ENCODE data around the gene NUBP2. TPM values are rescaled to one million over a fixed set of nuclear protein-coding genes. Genes with fewer than 3 reads are reported as not detected.

Gene NUBP2
- total RNA-seq, 1 experiment from 2014 or later: 95.1 TPM

DNA sequence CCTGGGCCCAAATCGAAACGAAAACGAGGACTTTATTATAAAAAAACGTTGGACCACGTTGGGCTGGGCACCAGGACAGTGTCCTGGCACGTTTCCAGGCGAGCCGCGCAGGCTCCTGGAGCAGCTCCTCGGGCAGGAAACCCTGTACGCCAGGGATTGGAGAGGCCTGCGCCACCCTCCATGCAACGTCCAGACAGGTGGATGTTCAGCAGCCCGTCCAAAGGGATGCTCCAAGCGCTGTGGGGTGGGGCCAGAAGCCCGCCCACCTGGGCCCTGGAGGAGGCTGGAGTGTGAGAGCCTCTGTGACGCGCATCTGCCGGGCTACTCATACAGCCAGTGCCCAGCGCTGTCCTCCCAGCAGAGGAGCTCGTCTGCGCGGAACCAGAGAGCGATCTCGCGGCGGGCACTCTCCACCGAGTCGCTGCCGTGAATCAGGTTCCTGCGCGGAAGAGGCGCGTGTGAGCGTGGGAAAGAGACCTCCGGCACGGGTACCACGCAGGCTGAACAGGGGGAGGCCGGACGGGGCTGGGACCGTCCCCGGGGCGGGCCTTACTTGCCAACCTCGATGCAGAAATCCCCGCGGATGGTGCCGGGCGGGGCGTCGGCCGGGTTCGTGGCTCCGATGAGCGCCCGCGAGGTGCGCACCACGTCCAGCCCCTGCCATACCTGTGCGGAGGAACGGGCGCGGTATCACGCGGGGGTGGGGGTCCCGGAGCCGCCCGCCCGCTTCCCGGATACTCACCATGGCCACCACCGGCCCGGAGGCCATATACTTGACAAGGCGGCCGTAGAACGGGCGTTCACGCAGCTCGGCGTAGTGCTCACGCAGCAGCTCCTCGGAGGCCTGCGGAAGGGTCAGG lies 12.2 kb upstream of the NUBP2 start:
- DNase-seq (peak; percentile 60), ATAC-seq (peak; percentile 48)
- no peak overlapping the region for H2AFZ ChIP-seq (ENCODE audit: low read length)
- H3K4me3 ChIP-seq (ENCODE audit: low read length): peak overlapping the region; percentile 86
- POLR2A ChIA-PET (ENCODE audit: unreplicated experiment): interaction anchor here (0.5 kb wide), 2 partner anchors 24 to 637 kb away, joined by 3 to 4 read pairs; no protein-coding TSS in a partner anchor
- peak overlapping the region; percentile 93 for H3K9ac ChIP-seq (ENCODE audit: low read length)
- H3K36me3 ChIP-seq (ENCODE audit: low read depth, low read length): no peaks in the 10 kb centered on the region
- H4K20me1 ChIP-seq (ENCODE audit: low read length): peaks cover 3% of the 10 kb centered on the region; the same call in 1 of the 2 replicates
- no peaks in the 10 kb centered on the region for H3K9me3 ChIP-seq (ENCODE audit: low read length)
- H3K27me3 ChIP-seq (ENCODE audit: low read length): no peaks in the 10 kb centered on the region
- intact Hi-C loops (cut with micrococcal nuclease): loop anchor here (5.0 kb wide), 1 partner anchor 93 kb away; the partner anchor contains the start of gene JPT2
- CTCF ChIA-PET: no interaction called here
- peak overlapping the region; percentile 100 for H3K4me2 ChIP-seq (ENCODE audit: low read length)
- no peak overlapping the region for H3K27ac ChIP-seq (ENCODE audit: low read length)
- peaks cover 12% of the 10 kb centered on the region; the same call in 1 of the 2 replicates for H3K4me1 ChIP-seq (ENCODE audit: insufficient read depth, low read length)
- TSS peak; percentile 17 for BruUV-seq (replicated peaks)
- TF ChIP-seq EZH2phosphoT487 (IDR thresholded peaks at IDR 0.05; ENCODE audit: borderline replicate concordance, low read length) (no peak), EZH2 (IDR thresholded peaks at IDR 0.05; ENCODE audit: low read length, unreplicated experiment) (no peak)
- TF ChIP-seq, protein P1, sequence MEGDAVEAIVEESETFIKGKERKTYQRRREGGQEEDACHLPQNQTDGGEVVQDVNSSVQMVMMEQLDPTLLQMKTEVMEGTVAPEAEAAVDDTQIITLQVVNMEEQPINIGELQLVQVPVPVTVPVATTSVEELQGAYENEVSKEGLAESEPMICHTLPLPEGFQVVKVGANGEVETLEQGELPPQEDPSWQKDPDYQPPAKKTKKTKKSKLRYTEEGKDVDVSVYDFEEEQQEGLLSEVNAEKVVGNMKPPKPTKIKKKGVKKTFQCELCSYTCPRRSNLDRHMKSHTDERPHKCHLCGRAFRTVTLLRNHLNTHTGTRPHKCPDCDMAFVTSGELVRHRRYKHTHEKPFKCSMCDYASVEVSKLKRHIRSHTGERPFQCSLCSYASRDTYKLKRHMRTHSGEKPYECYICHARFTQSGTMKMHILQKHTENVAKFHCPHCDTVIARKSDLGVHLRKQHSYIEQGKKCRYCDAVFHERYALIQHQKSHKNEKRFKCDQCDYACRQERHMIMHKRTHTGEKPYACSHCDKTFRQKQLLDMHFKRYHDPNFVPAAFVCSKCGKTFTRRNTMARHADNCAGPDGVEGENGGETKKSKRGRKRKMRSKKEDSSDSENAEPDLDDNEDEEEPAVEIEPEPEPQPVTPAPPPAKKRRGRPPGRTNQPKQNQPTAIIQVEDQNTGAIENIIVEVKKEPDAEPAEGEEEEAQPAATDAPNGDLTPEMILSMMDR (conservative IDR thresholded peaks at IDR 0.05; ENCODE audit: low read depth, low read length): no peak
- H3K9me2 ChIP-seq (replicated peaks; ENCODE audit: low read length): no peaks in the 10 kb centered on the region
- H3F3A ChIP-seq (ENCODE audit: low read length, unreplicated experiment): no peaks in the 10 kb centered on the region
- H3K79me2 ChIP-seq (ENCODE audit: low read length): peaks cover 34% of the 10 kb centered on the region

DNA sequence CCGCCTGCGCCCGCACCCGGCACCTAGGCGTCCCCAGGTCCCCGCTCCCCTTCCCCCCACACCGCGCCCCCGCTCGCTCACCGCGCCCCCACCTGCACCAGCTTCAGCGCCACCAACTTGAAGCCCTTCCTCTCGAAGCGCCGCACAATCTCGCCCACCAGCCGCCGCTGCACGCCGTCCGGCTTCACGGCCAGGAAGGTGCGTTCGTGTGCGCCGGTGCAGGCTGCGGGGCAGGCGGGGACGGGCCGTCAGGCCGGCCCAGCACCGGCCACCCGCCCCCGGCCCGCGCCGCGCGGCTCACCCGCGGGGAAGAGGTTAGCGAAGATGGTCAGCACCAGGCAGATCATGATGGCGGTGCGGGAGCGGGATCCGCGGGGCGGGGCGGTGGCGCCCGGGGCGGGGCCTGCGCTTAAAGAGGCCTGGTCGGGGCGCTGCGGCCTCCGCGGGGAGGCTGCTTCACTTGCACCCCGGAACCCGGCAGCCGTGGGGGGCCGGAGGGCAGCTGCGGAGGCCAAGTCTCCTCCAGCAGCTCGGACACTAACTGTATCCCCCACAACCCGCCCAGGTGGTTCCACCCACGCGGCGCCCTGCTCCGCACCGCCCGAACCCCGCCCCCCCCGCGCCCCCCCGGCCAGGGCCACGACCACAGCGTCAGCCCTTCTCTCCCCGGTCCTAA lies 11.4 kb upstream of the NUBP2 start, which contains the start of gene NME3:
Gene NME3, minus strand, starts transcription at position 356 of the 676 bp plus-strand sequence. Its CDS starts 9 bp downstream, at position 347.
- TF ChIP-seq EZH2phosphoT487 (IDR thresholded peaks at IDR 0.05; ENCODE audit: borderline replicate concordance, low read length) (no peak), EZH2 (IDR thresholded peaks at IDR 0.05; ENCODE audit: low read length, unreplicated experiment) (no peak)
- TF ChIP-seq, protein P1 (conservative IDR thresholded peaks at IDR 0.05; ENCODE audit: low read depth, low read length): no peak
- POLR2A ChIA-PET (ENCODE audit: unreplicated experiment): interaction anchor here (0.5 kb wide), 1 partner anchor 25 kb away, joined by 3 read pairs; no protein-coding TSS in a partner anchor
- H3K9me3 ChIP-seq (ENCODE audit: low read length): no peaks in the 10 kb centered on the region
- H3K27ac ChIP-seq (ENCODE audit: low read length): peak within 1 kb of the TSS; percentile 65
- H4K20me1 ChIP-seq (ENCODE audit: low read length): peaks cover 3% of the 10 kb centered on the region; the same call in 1 of the 2 replicates
- H3K79me2 ChIP-seq (ENCODE audit: low read length): peaks cover 34% of the 10 kb centered on the region
- H3K9me2 ChIP-seq (replicated peaks; ENCODE audit: low read length): no peaks in the 10 kb centered on the region
- intact Hi-C loops (cut with micrococcal nuclease): loop anchor here (5.0 kb wide), 1 partner anchor 94 kb away; the partner anchor contains the start of gene JPT2
- no peaks in the 10 kb centered on the region for H3F3A ChIP-seq (ENCODE audit: low read length, unreplicated experiment)
- no peaks in the 10 kb centered on the region for H3K27me3 ChIP-seq (ENCODE audit: low read length)
- peaks cover 12% of the 10 kb centered on the region; the same call in 1 of the 2 replicates for H3K4me1 ChIP-seq (ENCODE audit: insufficient read depth, low read length)
- no TSS peak for BruUV-seq (replicated peaks)
- DNase-seq (peak; percentile 58), ATAC-seq (peak; percentile 32)
- H3K4me2 ChIP-seq (ENCODE audit: low read length): peak within 1 kb of the TSS; percentile 100
- CTCF ChIA-PET: no interaction called here
- H3K36me3 ChIP-seq (ENCODE audit: low read depth, low read length): no peaks in the 10 kb centered on the region
- peak within 1 kb of the TSS; percentile 93 for H3K9ac ChIP-seq (ENCODE audit: low read length)
- H3K4me3 ChIP-seq (ENCODE audit: low read length): peak within 1 kb of the TSS; percentile 86
- 0 out of 2 replicates have a peak within 1 kb of the TSS, but pooled peaks have one; percentile 64 for H2AFZ ChIP-seq (ENCODE audit: low read length)

All from PC-3 (cell line).